Endodermal cell (in vitro differentiated cells): ENCODE results near the gene MVD. TPM values are rescaled to one million over a fixed set of nuclear protein-coding genes. Genes with fewer than 3 reads are reported as not detected.

Source experiments
- DNase-seq: peaks from one replicate; pipeline ENCODE4 v3.0.0-alpha.2; 2017
- H3K27ac ChIP-seq: 2 replicates; pipeline ENCODE4 v1.5.1; 2013; ENCODE audit warnings: mild to moderate bottlenecking, low read depth, low read length, moderate library complexity
- H3K27me3 ChIP-seq: 2 replicates; pipeline ENCODE4 v1.6.1; 2013; ENCODE audit warnings: mild to moderate bottlenecking, low read length, moderate library complexity; ENCODE audit not compliant: insufficient read depth, control insufficient read depth, poor library complexity, severe bottlenecking
- H3K36me3 ChIP-seq: 2 replicates; pipeline ENCODE4 v1.7.0; 2013; ENCODE audit warnings: mild to moderate bottlenecking, low read length, moderate library complexity; ENCODE audit not compliant: control insufficient read depth, insufficient read depth
- H3K4me1 ChIP-seq: one replicate; pipeline ENCODE4 v1.7.0; 2013; ENCODE audit warnings: low read length; ENCODE audit not compliant: control insufficient read depth, insufficient read depth
- H3K4me3 ChIP-seq: 2 replicates; pipeline ENCODE4 v1.5.1; 2013; ENCODE audit warnings: mild to moderate bottlenecking, low read length, moderate library complexity
- H3K9ac ChIP-seq: 2 replicates; pipeline ENCODE4 v1.6.1; 2013; ENCODE audit warnings: mild to moderate bottlenecking, low read length, moderate library complexity; ENCODE audit not compliant: poor library complexity, severe bottlenecking; ENCODE audit errors: extremely low read depth
- H3K9me3 ChIP-seq: 2 replicates; pipeline ENCODE4 v1.6.1; 2013; ENCODE audit warnings: mild to moderate bottlenecking, low read length, moderate library complexity; ENCODE audit not compliant: control insufficient read depth
- H3K27ac Mint-ChIP-seq: 2 replicates; pipeline ENCODE4 v1.8.0; 2020; ENCODE audit warnings: mixed read lengths
- H3K27me3 Mint-ChIP-seq: 2 replicates; pipeline ENCODE4 v1.8.0; 2021; ENCODE audit warnings: mild to moderate bottlenecking, mixed read lengths; ENCODE audit not compliant: insufficient read depth
- H3K36me3 Mint-ChIP-seq: 2 replicates; pipeline ENCODE4 v1.8.0; 2020; ENCODE audit warnings: low read depth, mixed read lengths
- H3K4me1 Mint-ChIP-seq: 2 replicates; pipeline ENCODE4 v1.8.0; 2020; ENCODE audit warnings: mixed read lengths
- H3K4me3 Mint-ChIP-seq: 2 replicates; pipeline ENCODE4 v1.8.0; 2020; ENCODE audit warnings: mild to moderate bottlenecking, moderate library complexity, mixed read lengths
- H3K9me3 Mint-ChIP-seq: 2 replicates; pipeline ENCODE4 v1.8.0; 2020; ENCODE audit warnings: mild to moderate bottlenecking, mixed read lengths
- CTCF ChIP-seq: fragments of 200-600 bp; sonication (generic); conservative IDR thresholded peaks from 2 replicates; pipeline ENCODE4 v1.5.0; 2021; ENCODE audit warnings: antibody characterized with exemption, mild to moderate bottlenecking
- whole genome bisulfite sequencing, 2 experiments: methylation state at CpG; one replicate each; pipeline versions ENCODE4 v1.1.5 to v1.1.7; 2013; ENCODE audit warnings: missing lambda C conversion rate in 2 of 2, mixed read lengths in 1 of 2; ENCODE audit not compliant: insufficient coverage in 1 of 2, insufficient read length in 1 of 2; 5-methylcytosine and 5-hydroxymethylcytosine counted together
- total RNA-seq, 2 donors: library from RNA; stranded (reverse); fragmentation: NEBNext Ultra II Directional in 1 of 2; extraction: Animal tissue kit (Norgen Biotek cat#: 25700) in 1 of 2; gene quantifications; 2 replicates in 1 of 2; 3 replicates in 1 of 2; pipeline ENCODE4 v1.2.1, GENCODE V29; 2021

The MVD gene
- total RNA-seq, 2 donors from 2014 or later, result 79.8 to 81.4 TPM

- WGBS, 2 experiments, result 93 to 94% methylated on average over 16 to 19 of the region's 19 CpGs
- Histone ChIP-seq H3K4me1 (peaks cover 33% of the 10 kb centered on the region), H3K9ac (no peak overlapping the region), H3K27ac (no peak overlapping the region), H3K36me3 (peaks cover 58% of the 10 kb centered on the region), H3K4me3 (no peak overlapping the region), H3K27me3 (no peaks in the 10 kb centered on the region), H3K9me3 (no peaks in the 10 kb centered on the region)
- DNase-seq, result no peak
- no peaks in the 10 kb centered on the region for H3K27me3 Mint-ChIP-seq
- peaks cover 41% of the 10 kb centered on the region for H3K4me1 Mint-ChIP-seq
- H3K36me3 Mint-ChIP-seq, result peaks cover 39% of the 10 kb centered on the region
- no peak for TF ChIP-seq CTCF
- H3K27ac Mint-ChIP-seq, result no peak overlapping the region
- no peak overlapping the region for H3K4me3 Mint-ChIP-seq
- no peaks in the 10 kb centered on the region for H3K9me3 Mint-ChIP-seq
Measured at GRCh38 chr16:88613911-88614817, 48.7 kb downstream of the MVD start.

DNA sequence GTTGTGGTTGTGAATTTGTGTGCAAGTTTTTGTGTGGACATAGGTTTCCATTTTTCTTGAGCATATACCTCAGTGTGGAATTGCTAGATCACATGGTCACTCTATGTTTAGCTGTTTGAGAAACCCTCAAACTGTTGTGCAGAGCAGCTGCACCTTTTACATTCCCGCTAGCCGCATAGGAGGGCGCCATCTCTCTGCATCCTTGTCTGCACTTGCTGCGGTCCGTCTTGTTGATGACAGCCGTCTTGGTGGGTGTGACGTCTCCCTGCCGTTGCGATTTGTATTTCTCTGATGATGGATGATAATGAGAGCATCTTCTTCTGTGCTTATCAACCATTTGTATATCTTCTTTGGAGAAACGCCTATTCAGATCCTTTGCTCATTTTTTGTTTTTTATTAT, 49.6 kb downstream of the MVD start:
- H3K36me3 ChIP-seq, result peaks cover 56% of the 10 kb centered on the region
- Mint-ChIP-seq H3K9me3 (no peaks in the 10 kb centered on the region), H3K27me3 (no peaks in the 10 kb centered on the region), H3K4me1 (peaks cover 32% of the 10 kb centered on the region), H3K4me3 (no peak overlapping the region), H3K27ac (no peak overlapping the region), H3K36me3 (peaks cover 36% of the 10 kb centered on the region)
- H3K9ac ChIP-seq, result no peak overlapping the region
- H3K4me1 ChIP-seq, result peaks cover 25% of the 10 kb centered on the region
- no peak for DNase-seq
- H3K4me3 ChIP-seq, result no peak overlapping the region
- no peak overlapping the region for H3K27ac ChIP-seq
- whole genome bisulfite sequencing, 2 experiments, result 91 to 100% methylated on average over 7 to 10 of the region's 10 CpGs
- no peaks in the 10 kb centered on the region for H3K27me3 ChIP-seq
- no peaks in the 10 kb centered on the region for H3K9me3 ChIP-seq
- no peak for TF ChIP-seq CTCF

DNA sequence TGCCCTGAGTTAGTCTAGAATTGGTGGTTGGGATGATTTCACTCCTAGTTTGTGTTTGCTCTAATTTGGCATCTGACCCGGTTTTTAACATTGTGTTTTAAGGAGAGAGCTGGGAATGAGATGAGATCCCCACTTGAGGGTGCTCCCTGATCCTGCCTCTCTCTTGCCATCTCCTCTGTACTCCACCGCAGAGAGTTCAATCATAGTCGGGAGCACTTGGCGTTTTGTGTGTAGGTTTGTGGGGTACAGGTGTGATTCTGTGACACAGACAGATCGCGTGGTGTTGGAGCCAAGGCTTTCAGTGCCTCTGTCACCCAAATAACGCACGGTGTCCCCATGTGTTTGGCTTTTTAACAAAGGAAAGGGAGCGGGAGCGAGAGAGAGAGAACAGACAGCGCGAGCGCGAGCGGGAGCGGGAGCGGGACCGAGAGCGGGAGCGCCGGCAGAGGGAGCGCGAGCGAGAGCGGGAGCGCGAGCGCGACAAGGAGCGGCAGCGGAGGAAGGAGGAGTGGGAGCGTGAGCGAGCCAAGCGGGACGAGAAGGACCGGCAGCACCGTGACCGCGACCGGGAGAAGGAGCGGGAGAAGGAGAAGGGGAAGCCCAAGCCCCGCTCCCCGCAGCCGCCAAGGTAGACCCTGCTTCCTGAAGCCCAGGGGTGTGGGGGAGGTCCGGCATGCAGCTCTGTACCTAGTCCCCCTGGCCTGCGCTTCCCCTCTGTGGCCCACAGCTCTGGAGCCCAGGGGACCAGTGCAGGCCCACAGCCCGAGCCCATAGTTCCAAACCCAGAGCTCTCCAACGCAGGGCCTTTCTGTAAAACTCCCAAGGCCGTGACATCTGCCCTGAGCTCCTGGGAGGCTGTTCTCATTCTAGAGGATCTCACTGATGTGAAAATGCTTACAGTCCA, 51.7 kb downstream of the MVD start:
- Mint-ChIP-seq H3K27ac (no peak overlapping the region), H3K27me3 (no peaks in the 10 kb centered on the region), H3K4me1 (peaks cover 11% of the 10 kb centered on the region), H3K36me3 (peaks cover 49% of the 10 kb centered on the region), H3K9me3 (no peaks in the 10 kb centered on the region), H3K4me3 (no peak overlapping the region)
- DNase-seq, result peak; percentile 71
- Histone ChIP-seq H3K27me3 (no peaks in the 10 kb centered on the region), H3K27ac (no peak overlapping the region), H3K9me3 (no peaks in the 10 kb centered on the region), H3K4me3 (no peak overlapping the region), H3K9ac (no peak overlapping the region), H3K36me3 (peaks cover 64% of the 10 kb centered on the region), H3K4me1 (peaks cover 4% of the 10 kb centered on the region)
- 61 to 62% methylated on average over 27 to 49 of the region's 49 CpGs for WGBS, 2 experiments
- TF ChIP-seq CTCF, result peak; percentile 48
